HEK293 (cell line): ENCODE data around the gene WDR7.

ENCODE experiments used
- CTCF ChIA-PET: fragments of 350-600 bp; formaldehyde crosslinking; extraction: SDS; loops from one replicate; lab custom pipeline; 2021; ENCODE audit warnings: antibody characterized with exemption; lab: Yijun Ruan, JAX
- POLR2A ChIA-PET: fragments of 300-600 bp; formaldehyde crosslinking; extraction: SDS; loops from one replicate; lab custom pipeline; 2020; ENCODE audit warnings: antibody characterized with exemption, inconsistent platforms; lab: Yijun Ruan, JAX
- H3K27ac ChIP-seq: fragments of 200-500 bp; sonication (Bioruptor generic); 2 replicates; pipeline ENCODE4 v1.5.1; 2014; ENCODE audit warnings: low read depth, low read length, control low read depth, inconsistent platforms; ENCODE audit errors: extremely low read depth
- H3K36me3 ChIP-seq, 2 experiments: fragments of 200-500 bp in 1 of 2; sonication (Bioruptor generic) in 1 of 2; 1 replicate in 1 of 2; 2 replicates in 1 of 2; pipeline ENCODE4 v1.5.1; 2014 to 2017; ENCODE audit warnings: inconsistent platforms in 2 of 2, low read length in 2 of 2; ENCODE audit not compliant: control insufficient read depth in 2 of 2, insufficient read depth in 1 of 2
- H3K4me1 ChIP-seq: fragments of 200-500 bp; sonication (Bioruptor generic); 2 replicates; pipeline ENCODE4 v1.5.1; 2014; ENCODE audit warnings: mild to moderate bottlenecking, low read length, inconsistent platforms; ENCODE audit not compliant: control insufficient read depth, insufficient read depth
- H3K4me3 ChIP-seq: 2 replicates; pipeline ENCODE4 v1.5.1; 2011; ENCODE audit warnings: low read depth, mild to moderate bottlenecking, control low read depth, low read length, moderate library complexity
- H3K9me3 ChIP-seq: fragments of 200-500 bp; sonication (Bioruptor generic); 2 replicates; pipeline ENCODE4 v1.5.1; 2014; ENCODE audit warnings: low read depth, low read length, inconsistent platforms; ENCODE audit not compliant: control insufficient read depth, insufficient read depth
- OSR2 ChIP-seq: fragments of 450-650 bp; formaldehyde crosslinking; IDR thresholded peaks from 2 replicates; pipeline ENCODE4 v1.5.1; 2016; ENCODE audit warnings: missing biosample characterization, missing genetic modification characterization
- OVOL3 ChIP-seq: fragments of 450-650 bp; formaldehyde crosslinking; IDR thresholded peaks from 2 replicates; pipeline ENCODE4 v1.5.1; 2016; ENCODE audit warnings: missing biosample characterization, missing genetic modification characterization
- SCRT1 ChIP-seq: fragments of 450-650 bp; formaldehyde crosslinking; IDR thresholded peaks from 2 replicates; pipeline ENCODE4 v1.5.1; 2016; ENCODE audit warnings: missing biosample characterization, missing genetic modification characterization, borderline replicate concordance
- TSHZ1 ChIP-seq: fragments of 450-650 bp; formaldehyde crosslinking; IDR thresholded peaks from 2 replicates; pipeline ENCODE4 v1.5.1; 2016; ENCODE audit warnings: missing biosample characterization, missing genetic modification characterization, borderline replicate concordance
- YY1 ChIP-seq: fragments of 450-650 bp; formaldehyde crosslinking; IDR thresholded peaks from 2 replicates; pipeline ENCODE4 v1.5.1; 2018; ENCODE audit warnings: missing biosample characterization, missing genetic modification characterization
- ZBTB21 ChIP-seq: fragments of 450-650 bp; formaldehyde crosslinking; IDR thresholded peaks from 2 replicates; pipeline ENCODE4 v1.5.1; 2017; ENCODE audit warnings: missing biosample characterization, missing genetic modification characterization
- ZEB2 ChIP-seq: fragments of 450-650 bp; formaldehyde crosslinking; IDR thresholded peaks from 2 replicates; pipeline ENCODE4 v1.5.1; 2016; ENCODE audit warnings: missing biosample characterization, missing genetic modification characterization
- ZFP69B ChIP-seq: fragments of 450-650 bp; formaldehyde crosslinking; IDR thresholded peaks from 2 replicates; pipeline ENCODE4 v1.5.1; 2016; ENCODE audit warnings: missing biosample characterization, missing genetic modification characterization
- ZNF121 ChIP-seq: fragments of 450-650 bp; formaldehyde crosslinking; IDR thresholded peaks from 2 replicates; pipeline ENCODE4 v1.5.1; 2016; ENCODE audit warnings: missing biosample characterization, missing genetic modification characterization
- ZNF140 ChIP-seq: fragments of 450-650 bp; formaldehyde crosslinking; IDR thresholded peaks from 2 replicates; pipeline ENCODE4 v1.5.1; 2016; ENCODE audit warnings: missing biosample characterization, missing genetic modification characterization
- ZNF146 ChIP-seq: fragments of 450-650 bp; formaldehyde crosslinking; IDR thresholded peaks from 2 replicates; pipeline ENCODE4 v1.5.1; 2016; ENCODE audit warnings: missing biosample characterization, missing genetic modification characterization
- ZNF18 ChIP-seq: fragments of 450-650 bp; formaldehyde crosslinking; IDR thresholded peaks from 2 replicates; pipeline ENCODE4 v1.5.1; 2016; ENCODE audit warnings: missing biosample characterization, missing genetic modification characterization
- ZNF202 ChIP-seq: fragments of 450-650 bp; formaldehyde crosslinking; IDR thresholded peaks from 2 replicates; pipeline ENCODE4 v1.5.1; 2016; ENCODE audit warnings: missing biosample characterization, missing genetic modification characterization, borderline replicate concordance
- ZNF266 ChIP-seq: fragments of 450-650 bp; formaldehyde crosslinking; IDR thresholded peaks from 2 replicates; pipeline ENCODE4 v1.5.1; 2016; ENCODE audit warnings: missing biosample characterization, missing genetic modification characterization, low read depth
- ZNF335 ChIP-seq: fragments of 450-650 bp; formaldehyde crosslinking; conservative IDR thresholded peaks from 2 replicates; pipeline ENCODE4 v1.5.1; 2016; ENCODE audit warnings: missing biosample characterization, missing genetic modification characterization
- ZNF341 ChIP-seq: fragments of 450-650 bp; formaldehyde crosslinking; IDR thresholded peaks from 2 replicates; pipeline ENCODE4; 2016; ENCODE audit warnings: low read depth, missing biosample characterization, missing genetic modification characterization
- ZNF391 ChIP-seq: fragments of 450-650 bp; formaldehyde crosslinking; IDR thresholded peaks from 2 replicates; pipeline ENCODE4 v1.5.1; 2016; ENCODE audit warnings: low read depth, missing biosample characterization, missing genetic modification characterization, borderline replicate concordance
- ZNF473 ChIP-seq: fragments of 450-650 bp; formaldehyde crosslinking; IDR thresholded peaks from 2 replicates; pipeline ENCODE4 v1.5.1; 2017; ENCODE audit warnings: missing biosample characterization, missing genetic modification characterization
- ZNF626 ChIP-seq: fragments of 450-650 bp; sonication (Bioruptor Pico); formaldehyde crosslinking; IDR thresholded peaks from 2 replicates; pipeline ENCODE4 v1.5.1; 2018; ENCODE audit warnings: missing biosample characterization, missing genetic modification characterization, inconsistent platforms
- ZNF629 ChIP-seq: fragments of 450-650 bp; formaldehyde crosslinking; IDR thresholded peaks from 2 replicates; pipeline ENCODE4 v1.5.1; 2017; ENCODE audit warnings: missing biosample characterization, missing genetic modification characterization
- ZNF747 ChIP-seq: fragments of 450-650 bp; formaldehyde crosslinking; IDR thresholded peaks from 2 replicates; pipeline ENCODE4 v1.5.1; 2016; ENCODE audit warnings: missing biosample characterization, missing genetic modification characterization
- ZNF776 ChIP-seq: fragments of 450-650 bp; formaldehyde crosslinking; IDR thresholded peaks from 2 replicates; pipeline ENCODE4 v1.5.0; 2017; ENCODE audit warnings: missing biosample characterization, missing genetic modification characterization, borderline replicate concordance
- ZNF843 ChIP-seq: fragments of 450-650 bp; formaldehyde crosslinking; IDR thresholded peaks from 2 replicates; pipeline ENCODE4 v1.5.1; 2016; ENCODE audit warnings: missing biosample characterization, missing genetic modification characterization
- ZSCAN18 ChIP-seq: fragments of 450-650 bp; formaldehyde crosslinking; IDR thresholded peaks from 2 replicates; pipeline ENCODE4 v1.5.1; 2016; ENCODE audit warnings: missing biosample characterization, missing genetic modification characterization
- ZXDB ChIP-seq: fragments of 450-650 bp; formaldehyde crosslinking; IDR thresholded peaks from 2 replicates; pipeline ENCODE4 v1.5.1; 2016; ENCODE audit warnings: missing biosample characterization, missing genetic modification characterization
- TF ChIP-seq, protein P1 (sequence below): fragments of 450-650 bp; formaldehyde crosslinking; IDR thresholded peaks from 2 replicates; pipeline ENCODE4 v1.5.1; 2016; ENCODE audit warnings: missing biosample characterization, missing genetic modification characterization
- TF ChIP-seq, protein P2 (sequence below): fragments of 450-650 bp; formaldehyde crosslinking; IDR thresholded peaks from 2 replicates; pipeline ENCODE4 v1.5.1; 2017; ENCODE audit warnings: missing biosample characterization, missing genetic modification characterization

WDR7 gene

GRCh38 chr18:56929886-56930285 is 278.7 kb downstream of the WDR7 start (continued):
- no peak for TF ChIP-seq OVOL3 (tag by site-specific recombination)
- no peak for TF ChIP-seq ZNF629 (tag by site-specific recombination)
- no peak for TF ChIP-seq ZEB2 (tag by site-specific recombination)

GRCh38 chr18:56933472-56933871 is 282.3 kb downstream of the WDR7 start:
- H3K4me1 ChIP-seq, result no peaks in the 10 kb centered on the region
- ChIA-PET CTCF (no interaction called here), POLR2A (no interaction called here)
- TF ChIP-seq ZFP69B (tag by site-specific recombination) (no peak), SCRT1 (tag by site-specific recombination) (no peak), ZNF747 (tag by site-specific recombination) (no peak), ZNF843 (no peak), ZXDB (no peak), ZNF266 (tag by site-specific recombination) (no peak)
- H3K9me3 ChIP-seq, result no peaks in the 10 kb centered on the region
- H3K27ac ChIP-seq, result no peak overlapping the region
- no peak overlapping the region for H3K4me3 ChIP-seq
- H3K36me3 ChIP-seq, result no peaks in the 10 kb centered on the region; a peak in 1 of 3 replicates

DNA sequence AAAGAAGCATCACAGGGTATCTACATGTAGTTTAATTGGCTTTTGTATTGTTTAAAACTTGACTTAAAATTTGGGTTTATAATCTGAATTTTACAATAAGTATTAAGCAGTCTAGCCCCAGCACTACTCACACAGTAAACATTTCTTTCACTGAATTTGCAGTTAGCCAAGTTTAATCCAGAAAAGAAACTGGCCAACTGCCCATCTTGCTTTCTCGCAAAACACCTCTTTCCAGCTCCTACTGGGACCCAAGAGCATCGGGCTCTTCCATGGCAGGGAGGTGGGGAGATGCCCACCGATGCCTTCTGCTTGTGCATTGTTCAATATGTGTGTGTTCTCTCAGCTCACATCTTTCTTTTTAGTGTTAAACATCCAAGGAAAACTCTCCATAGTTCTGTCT is 283.0 kb downstream of the WDR7 start:
- POLR2A ChIA-PET, result no interaction called here
- Histone ChIP-seq H3K4me3 (no peak overlapping the region), H3K36me3 (no peaks in the 10 kb centered on the region; a peak in 1 of 3 replicates), H3K9me3 (no peaks in the 10 kb centered on the region), H3K4me1 (no peaks in the 10 kb centered on the region), H3K27ac (no peak overlapping the region)
- CTCF ChIA-PET, result interaction anchor here (1.2 kb wide), 1 partner anchor 11 kb away, joined by 3 read pairs; no protein-coding TSS in a partner anchor
- TF ChIP-seq ZNF341 (tag by site-specific recombination) (no peak), ZNF473 (no peak), ZBTB21 (no peak), ZNF121 (no peak), ZNF18 (tag by site-specific recombination) (no peak), ZNF776 (tag by site-specific recombination) (no peak), ZNF202 (tag by site-specific recombination) (no peak), TSHZ1 (tag by site-specific recombination) (no peak), ZNF626 (tag by site-specific recombination) (no peak), YY1 (no peak), ZSCAN18 (tag by site-specific recombination) (no peak), ZNF140 (tag by site-specific recombination) (no peak), ZNF335 (tag by site-specific recombination) (no peak), ZNF146 (tag by site-specific recombination) (no peak), ZNF391 (tag by site-specific recombination) (no peak), OSR2 (tag by site-specific recombination) (no peak)
- TF ChIP-seq, protein P1, sequence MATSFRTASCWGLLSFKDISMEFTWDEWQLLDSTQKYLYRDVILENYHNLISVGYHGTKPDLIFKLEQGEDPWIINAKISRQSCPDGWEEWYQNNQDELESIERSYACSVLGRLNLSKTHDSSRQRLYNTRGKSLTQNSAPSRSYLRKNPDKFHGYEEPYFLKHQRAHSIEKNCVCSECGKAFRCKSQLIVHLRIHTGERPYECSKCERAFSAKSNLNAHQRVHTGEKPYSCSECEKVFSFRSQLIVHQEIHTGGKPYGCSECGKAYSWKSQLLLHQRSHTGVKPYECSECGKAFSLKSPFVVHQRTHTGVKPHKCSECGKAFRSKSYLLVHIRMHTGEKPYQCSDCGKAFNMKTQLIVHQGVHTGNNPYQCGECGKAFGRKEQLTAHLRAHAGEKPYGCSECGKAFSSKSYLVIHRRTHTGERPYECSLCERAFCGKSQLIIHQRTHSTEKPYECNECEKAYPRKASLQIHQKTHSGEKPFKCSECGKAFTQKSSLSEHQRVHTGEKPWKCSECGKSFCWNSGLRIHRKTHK, result no peak
- TF ChIP-seq, protein P2, sequence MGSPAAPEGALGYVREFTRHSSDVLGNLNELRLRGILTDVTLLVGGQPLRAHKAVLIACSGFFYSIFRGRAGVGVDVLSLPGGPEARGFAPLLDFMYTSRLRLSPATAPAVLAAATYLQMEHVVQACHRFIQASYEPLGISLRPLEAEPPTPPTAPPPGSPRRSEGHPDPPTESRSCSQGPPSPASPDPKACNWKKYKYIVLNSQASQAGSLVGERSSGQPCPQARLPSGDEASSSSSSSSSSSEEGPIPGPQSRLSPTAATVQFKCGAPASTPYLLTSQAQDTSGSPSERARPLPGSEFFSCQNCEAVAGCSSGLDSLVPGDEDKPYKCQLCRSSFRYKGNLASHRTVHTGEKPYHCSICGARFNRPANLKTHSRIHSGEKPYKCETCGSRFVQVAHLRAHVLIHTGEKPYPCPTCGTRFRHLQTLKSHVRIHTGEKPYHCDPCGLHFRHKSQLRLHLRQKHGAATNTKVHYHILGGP (tag by site-specific recombination), result no peak
